SK-N-SH (cell line): ENCODE measurements around the gene CENPN. TPM values are rescaled to one million over a fixed set of nuclear protein-coding genes. Genes with fewer than 3 reads are reported as not detected.

Experiments used
- CTCF ChIA-PET: fragments of 300-600, 350-600 bp; formaldehyde crosslinking; extraction: SDS; loops from one replicate; lab custom pipeline; 2021; lab: Yijun Ruan, JAX
- POLR2A ChIA-PET: fragments of 350-600 bp; sonication (Branson Sonifier 250); formaldehyde crosslinking; extraction: SDS; loops from one replicate; lab custom pipeline; 2020; ENCODE audit warnings: antibody characterized with exemption, inconsistent platforms; lab: Yijun Ruan, JAX
- DNase-seq: peaks from one replicate; pipeline ENCODE4 v3.0.0; 2012
- H2AFZ ChIP-seq: fragments of 200-600 bp; sonication (generic); 2 replicates; pipeline ENCODE4 v1.8.1; 2016; ENCODE audit warnings: antibody characterized with exemption, mild to moderate bottlenecking, low read depth
- H3F3A ChIP-seq: fragments of 200-600 bp; sonication (generic); replicated peaks from 2 replicates; pipeline ENCODE3; 2016; ENCODE audit warnings: antibody characterized with exemption, mild to moderate bottlenecking; ENCODE audit not compliant: insufficient read depth
- H3K27ac ChIP-seq, 2 experiments: fragments of 200-500 bp in 1 of 2; fragments of 200-600 bp in 1 of 2; sonication (Bioruptor generic) in 1 of 2; sonication (generic), shearing (Covaris generic) in 1 of 2; 2 replicates each; pipeline versions ENCODE4 v1.5.1 to v1.6.1; 2014 to 2016; ENCODE audit warnings: low read depth in 2 of 2, inconsistent platforms in 1 of 2, low read length in 1 of 2, mild to moderate bottlenecking in 1 of 2, mixed read lengths in 1 of 2
- H3K27me3 ChIP-seq: fragments of 200-600 bp; sonication (generic), shearing (Covaris generic); 2 replicates; pipeline ENCODE4 v1.6.1; 2016; ENCODE audit warnings: mixed run types; ENCODE audit not compliant: insufficient read depth
- H3K36me3 ChIP-seq, 2 experiments: fragments of 200-500 bp in 1 of 2; fragments of 200-600 bp in 1 of 2; sonication (Bioruptor generic) in 1 of 2; sonication (generic) in 1 of 2; replicated peaks in 1 of 2; 2 replicates each; pipeline versions ENCODE3 to v1.5.1; 2014 to 2016; ENCODE audit warnings: low read length in 1 of 2, mild to moderate bottlenecking in 1 of 2; ENCODE audit not compliant: insufficient read depth in 2 of 2, control insufficient read depth in 1 of 2
- H3K4me1 ChIP-seq, 2 experiments: fragments of 200-500 bp in 1 of 2; fragments of 200-600 bp in 1 of 2; sonication (Bioruptor generic) in 1 of 2; sonication (generic), shearing (Covaris generic) in 1 of 2; 2 replicates each; pipeline versions ENCODE4 v1.5.1 to v1.6.1; 2014 to 2016; ENCODE audit warnings: low read depth in 1 of 2, low read length in 1 of 2, mixed run types in 1 of 2; ENCODE audit not compliant: insufficient read depth in 2 of 2, control insufficient read depth in 1 of 2
- H3K4me2 ChIP-seq: fragments of 200-600 bp; sonication (generic), shearing (Covaris generic); 2 replicates; pipeline ENCODE4 v1.6.1; 2017; ENCODE audit warnings: mixed run types
- H3K4me3 ChIP-seq, 2 experiments: fragments of 200-500 bp in 1 of 2; fragments of 200-600 bp in 1 of 2; sonication (Bioruptor generic) in 1 of 2; sonication (generic), shearing (Covaris generic) in 1 of 2; 2 replicates each; pipeline versions ENCODE4 v1.5.1 to v1.8.1; 2014 to 2016; ENCODE audit warnings: low read depth in 2 of 2, inconsistent platforms in 1 of 2, low read length in 1 of 2, mild to moderate bottlenecking in 1 of 2, mixed read lengths in 1 of 2, moderate library complexity in 1 of 2
- H3K79me2 ChIP-seq: fragments of 200-600 bp; sonication (generic); 2 replicates; pipeline ENCODE4 v1.8.1; 2017; ENCODE audit warnings: mild to moderate bottlenecking; ENCODE audit not compliant: insufficient read depth
- H3K9ac ChIP-seq: fragments of 200-600 bp; sonication (generic); 2 replicates; pipeline ENCODE4 v1.6.1; 2017; ENCODE audit warnings: mixed run types
- H3K9me2 ChIP-seq: fragments of 200-600 bp; sonication (generic); 2 replicates; pipeline ENCODE4 v1.6.1; 2017; ENCODE audit warnings: mixed run types
- H3K9me3 ChIP-seq: fragments of 200-600 bp; sonication (generic); 2 replicates; pipeline ENCODE4 v1.6.1; 2017; ENCODE audit warnings: mixed run types, mild to moderate bottlenecking, moderate library complexity
- H4K20me1 ChIP-seq: fragments of 200-600 bp; sonication (generic); 2 replicates; pipeline ENCODE4 v1.6.1; 2017; ENCODE audit warnings: mild to moderate bottlenecking, mixed run types; ENCODE audit not compliant: insufficient read depth
- CHD2 ChIP-seq: fragments of 150-350 bp; IDR thresholded peaks from 2 replicates; pipeline ENCODE4 v1.6.1; 2018; ENCODE audit warnings: low read length; ENCODE audit not compliant: partially characterized antibody
- EZH2phosphoT487 ChIP-seq: fragments of 200-600 bp; sonication (generic); IDR thresholded peaks from 2 replicates; pipeline ENCODE4 v1.6.1; 2017; ENCODE audit warnings: low read depth, mixed run types, mild to moderate bottlenecking, antibody characterized with exemption, moderate library complexity, borderline replicate concordance
- FOSL2 ChIP-seq: IDR thresholded peaks from 2 replicates; pipeline ENCODE4 v1.4.0; 2012; ENCODE audit warnings: low read depth, mild to moderate bottlenecking, moderate library complexity, borderline replicate concordance
- FOXM1 ChIP-seq: IDR thresholded peaks from 2 replicates; pipeline ENCODE4 v1.4.0; 2012; ENCODE audit warnings: low read depth, mild to moderate bottlenecking
- GABPA ChIP-seq: IDR thresholded peaks from 2 replicates; pipeline ENCODE4 v1.4.0; 2012; ENCODE audit warnings: low read depth, mild to moderate bottlenecking
- GATA2 ChIP-seq: sonication (generic); formaldehyde crosslinking; IDR thresholded peaks from 2 replicates; pipeline ENCODE4 v1.5.0; 2020; ENCODE audit warnings: mild to moderate bottlenecking, missing genetic modification reagents
- MEF2A ChIP-seq: IDR thresholded peaks from 2 replicates; pipeline ENCODE4 v1.4.0; 2012; ENCODE audit warnings: low read depth, borderline replicate concordance
- MXI1 ChIP-seq: IDR thresholded peaks from 2 replicates; pipeline ENCODE4 v1.6.1; 2012; ENCODE audit warnings: mild to moderate bottlenecking, low read depth, low read length, improper control_type of control experiment
- NFIC ChIP-seq: IDR thresholded peaks from 2 replicates; pipeline ENCODE4 v1.4.0; 2012; ENCODE audit warnings: borderline replicate concordance
- NRF1 ChIP-seq: IDR thresholded peaks from 2 replicates; pipeline ENCODE4 v1.6.1; 2012; ENCODE audit warnings: low read depth, mild to moderate bottlenecking, low read length
- RFX5 ChIP-seq: IDR thresholded peaks from 2 replicates; pipeline ENCODE4 v1.6.1; 2012; ENCODE audit warnings: mild to moderate bottlenecking, improper control_type of control experiment, low read length
- RXRA ChIP-seq: IDR thresholded peaks from 2 replicates; pipeline ENCODE4 v1.4.0; 2012; ENCODE audit warnings: low read depth, mild to moderate bottlenecking, borderline replicate concordance
- TAF1 ChIP-seq: IDR thresholded peaks from 2 replicates; pipeline ENCODE4 v1.6.1; 2012; ENCODE audit warnings: low read depth, mild to moderate bottlenecking, low read length, moderate library complexity, borderline replicate concordance
- TCF12 ChIP-seq: IDR thresholded peaks from 2 replicates; pipeline ENCODE4 v1.4.0; 2012
- TEAD4 ChIP-seq: IDR thresholded peaks from 2 replicates; pipeline ENCODE4 v1.4.0; 2012; ENCODE audit warnings: mild to moderate bottlenecking, borderline replicate concordance; ENCODE audit not compliant: insufficient read depth
- WGBS: methylation state at CpG from one replicate; pipeline ENCODE4 v1.1.6; 2017; ENCODE audit warnings: low lambda C conversion rate; 5-methylcytosine and 5-hydroxymethylcytosine counted together
- polyA plus RNA-seq, 3 experiments: library from polyadenylated mRNA; depleted of rRNA; stranded (reverse); fragments of >200 nt; gene quantifications; 2 replicates each; pipeline ENCODE4 v1.2.3, GENCODE V29; 2012
- TF ChIP-seq, protein P1 (sequence below): IDR thresholded peaks from 2 replicates; pipeline ENCODE4 v1.4.0; 2012; ENCODE audit warnings: low read depth
- TF ChIP-seq, protein P2 (sequence below): fragments of 150-350 bp; IDR thresholded peaks from 2 replicates; pipeline ENCODE4 v1.6.1; 2016; ENCODE audit warnings: mild to moderate bottlenecking, low read depth, low read length
- TF ChIP-seq, protein P3 (sequence below): IDR thresholded peaks from 2 replicates; pipeline ENCODE4 v1.4.0; 2012; ENCODE audit warnings: low read depth, borderline replicate concordance
- TF ChIP-seq, protein P4 (sequence below): fragments of 200-600 bp; sonication (generic); IDR thresholded peaks from 2 replicates; pipeline ENCODE4 v1.6.1; 2017; ENCODE audit warnings: antibody characterized with exemption, mild to moderate bottlenecking, moderate library complexity

Gene CENPN
- polyA plus RNA-seq, 1 of the 3 experiments (the other 2 are of a cell fraction), result 35.3 TPM

DNA sequence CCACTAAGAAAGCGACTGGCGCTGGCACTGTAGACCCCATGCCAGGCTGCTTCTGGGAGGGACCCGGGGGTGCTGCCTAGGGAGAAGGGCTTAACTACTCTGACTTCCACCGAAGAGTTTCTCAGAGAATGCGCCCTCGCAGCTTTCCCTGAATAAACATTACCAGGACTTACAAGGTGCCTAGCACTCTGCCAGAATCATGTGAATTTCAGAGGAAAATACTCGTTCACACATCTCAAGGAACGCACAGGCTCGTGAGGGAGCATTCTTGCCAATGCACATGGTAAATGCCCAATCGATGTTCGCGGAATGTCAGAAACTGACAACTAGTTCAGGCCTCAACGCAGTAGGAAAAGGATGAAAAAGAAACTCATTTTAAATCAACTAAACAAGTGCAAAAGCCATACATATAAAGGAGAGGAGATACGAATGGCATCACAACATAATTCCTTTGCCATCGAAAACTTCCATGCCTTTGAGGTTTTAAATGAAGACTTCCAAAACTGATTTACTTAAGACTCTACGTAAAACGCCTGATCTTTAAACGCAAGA lies 1.3 kb upstream of the CENPN start:
- POLR2A ChIA-PET, result no interaction called here
- Histone ChIP-seq H3K27ac (peak overlapping the region in 1 of 2 experiments; percentile 95; a peak in 3 of 4 replicates), H3K9me2 (no peaks in the 10 kb centered on the region), H3K36me3 (peaks cover 0 to 3% of the 10 kb centered on the region in 2 experiments), H3K27me3 (no peaks in the 10 kb centered on the region), H3K79me2 (peaks cover 93% of the 10 kb centered on the region), H3K9me3 (no peaks in the 10 kb centered on the region), H2AFZ (peak overlapping the region; percentile 88), H3K9ac (peak overlapping the region; percentile 96), H4K20me1 (peaks cover 31% of the 10 kb centered on the region; the same call in 1 of the 2 replicates), H3K4me3 (peak overlapping the region; percentile 94 to 97), H3K4me1 (peaks cover 0 to 15% of the 10 kb centered on the region in 2 experiments; a peak in 2 of 4 replicates), H3K4me2 (peak overlapping the region; percentile 86), H3F3A (peaks cover 6% of the 10 kb centered on the region)
- no peak for DNase-seq
- CTCF ChIA-PET, result interaction anchor here (1.8 to 3.9 kb wide), 6 partner anchors 12 to 732 kb away, joined by 6 to 46 read pairs (median 17); partner anchors contain the start of gene ATMIN
- 27% methylated on average over 18 of the region's 18 CpGs for WGBS
- TF ChIP-seq GABPA (no peak), TCF12 (no peak), TAF1 (no peak), CHD2 (no peak), FOSL2 (no peak), GATA2 (CRISPR knock-in tag) (no peak)
- TF ChIP-seq, protein P1, sequence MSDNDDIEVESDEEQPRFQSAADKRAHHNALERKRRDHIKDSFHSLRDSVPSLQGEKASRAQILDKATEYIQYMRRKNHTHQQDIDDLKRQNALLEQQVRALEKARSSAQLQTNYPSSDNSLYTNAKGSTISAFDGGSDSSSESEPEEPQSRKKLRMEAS, result peak; percentile 10; the same call in 1 of the 2 replicates
- TF ChIP-seq, protein P2, sequence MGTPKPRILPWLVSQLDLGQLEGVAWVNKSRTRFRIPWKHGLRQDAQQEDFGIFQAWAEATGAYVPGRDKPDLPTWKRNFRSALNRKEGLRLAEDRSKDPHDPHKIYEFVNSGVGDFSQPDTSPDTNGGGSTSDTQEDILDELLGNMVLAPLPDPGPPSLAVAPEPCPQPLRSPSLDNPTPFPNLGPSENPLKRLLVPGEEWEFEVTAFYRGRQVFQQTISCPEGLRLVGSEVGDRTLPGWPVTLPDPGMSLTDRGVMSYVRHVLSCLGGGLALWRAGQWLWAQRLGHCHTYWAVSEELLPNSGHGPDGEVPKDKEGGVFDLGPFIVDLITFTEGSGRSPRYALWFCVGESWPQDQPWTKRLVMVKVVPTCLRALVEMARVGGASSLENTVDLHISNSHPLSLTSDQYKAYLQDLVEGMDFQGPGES, result no peak
- TF ChIP-seq, protein P3, sequence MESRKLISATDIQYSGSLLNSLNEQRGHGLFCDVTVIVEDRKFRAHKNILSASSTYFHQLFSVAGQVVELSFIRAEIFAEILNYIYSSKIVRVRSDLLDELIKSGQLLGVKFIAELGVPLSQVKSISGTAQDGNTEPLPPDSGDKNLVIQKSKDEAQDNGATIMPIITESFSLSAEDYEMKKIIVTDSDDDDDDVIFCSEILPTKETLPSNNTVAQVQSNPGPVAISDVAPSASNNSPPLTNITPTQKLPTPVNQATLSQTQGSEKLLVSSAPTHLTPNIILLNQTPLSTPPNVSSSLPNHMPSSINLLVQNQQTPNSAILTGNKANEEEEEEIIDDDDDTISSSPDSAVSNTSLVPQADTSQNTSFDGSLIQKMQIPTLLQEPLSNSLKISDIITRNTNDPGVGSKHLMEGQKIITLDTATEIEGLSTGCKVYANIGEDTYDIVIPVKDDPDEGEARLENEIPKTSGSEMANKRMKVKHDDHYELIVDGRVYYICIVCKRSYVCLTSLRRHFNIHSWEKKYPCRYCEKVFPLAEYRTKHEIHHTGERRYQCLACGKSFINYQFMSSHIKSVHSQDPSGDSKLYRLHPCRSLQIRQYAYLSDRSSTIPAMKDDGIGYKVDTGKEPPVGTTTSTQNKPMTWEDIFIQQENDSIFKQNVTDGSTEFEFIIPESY, result no peak

DNA sequence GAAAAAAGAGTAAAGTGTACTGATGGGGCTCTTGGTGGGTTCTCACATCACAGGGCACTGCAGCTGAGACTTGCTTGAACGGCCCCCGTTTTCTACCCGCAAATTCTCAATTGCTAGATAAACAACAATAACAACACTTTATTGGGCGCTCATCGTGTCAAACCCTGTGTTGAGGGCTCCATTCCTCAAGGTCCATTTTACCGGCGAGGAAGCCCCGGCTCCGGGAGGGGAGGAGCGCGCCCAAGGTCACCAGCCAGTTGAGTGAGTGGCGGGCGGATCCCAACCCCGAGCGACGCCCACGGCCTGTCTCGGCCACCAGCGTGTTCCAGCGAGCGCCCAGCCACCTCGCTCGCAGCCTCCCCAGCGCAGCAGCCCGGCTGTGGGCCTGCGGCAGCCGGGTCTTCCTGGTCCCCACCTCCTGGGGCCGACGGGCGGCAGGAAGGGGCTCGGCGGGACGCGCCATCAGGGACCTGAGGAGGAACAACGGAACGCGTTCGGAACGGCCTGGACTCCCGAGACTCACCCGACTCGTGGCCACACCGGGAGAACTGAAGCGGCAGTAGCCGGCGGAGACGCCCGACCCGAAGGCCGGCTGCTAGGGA lies 702 bp upstream of the CENPN start:
- H3F3A ChIP-seq, result peaks cover 6% of the 10 kb centered on the region
- H3K4me2 ChIP-seq, result peak overlapping the region; percentile 86
- no peaks in the 10 kb centered on the region for H3K9me2 ChIP-seq
- peak overlapping the region; percentile 96 for H3K9ac ChIP-seq
- peak overlapping the region; percentile 94 to 97 for H3K4me3 ChIP-seq
- peaks cover 27% of the 10 kb centered on the region; the same call in 1 of the 2 replicates for H4K20me1 ChIP-seq
- H3K36me3 ChIP-seq, result no peaks in the 10 kb centered on the region
- ChIA-PET CTCF (interaction anchor here (0.9 to 3.9 kb wide), 6 partner anchors 13 to 732 kb away, joined by 3 to 46 read pairs (median 10); partner anchors contain the start of gene ATMIN), POLR2A (interaction anchor here (0.6 to 1.2 kb wide), 3 partner anchors 29 to 1163 kb away, joined by 3 to 5 read pairs (median 3); partner anchors contain the start of gene ATMIN)
- peak overlapping the region; percentile 95 to 99 for H3K27ac ChIP-seq
- H3K9me3 ChIP-seq, result no peaks in the 10 kb centered on the region
- H2AFZ ChIP-seq, result peak overlapping the region; percentile 88
- peak; percentile 67 for DNase-seq
- peaks cover 0 to 15% of the 10 kb centered on the region in 2 experiments; a peak in 2 of 4 replicates for H3K4me1 ChIP-seq
- under 1% methylated on average over 23 of the region's 50 CpGs for WGBS
- H3K79me2 ChIP-seq, result peaks cover 93% of the 10 kb centered on the region
- no peaks in the 10 kb centered on the region for H3K27me3 ChIP-seq
- no peak for TF ChIP-seq FOXM1
- no peak for TF ChIP-seq EZH2phosphoT487
- TF ChIP-seq, protein P4, sequence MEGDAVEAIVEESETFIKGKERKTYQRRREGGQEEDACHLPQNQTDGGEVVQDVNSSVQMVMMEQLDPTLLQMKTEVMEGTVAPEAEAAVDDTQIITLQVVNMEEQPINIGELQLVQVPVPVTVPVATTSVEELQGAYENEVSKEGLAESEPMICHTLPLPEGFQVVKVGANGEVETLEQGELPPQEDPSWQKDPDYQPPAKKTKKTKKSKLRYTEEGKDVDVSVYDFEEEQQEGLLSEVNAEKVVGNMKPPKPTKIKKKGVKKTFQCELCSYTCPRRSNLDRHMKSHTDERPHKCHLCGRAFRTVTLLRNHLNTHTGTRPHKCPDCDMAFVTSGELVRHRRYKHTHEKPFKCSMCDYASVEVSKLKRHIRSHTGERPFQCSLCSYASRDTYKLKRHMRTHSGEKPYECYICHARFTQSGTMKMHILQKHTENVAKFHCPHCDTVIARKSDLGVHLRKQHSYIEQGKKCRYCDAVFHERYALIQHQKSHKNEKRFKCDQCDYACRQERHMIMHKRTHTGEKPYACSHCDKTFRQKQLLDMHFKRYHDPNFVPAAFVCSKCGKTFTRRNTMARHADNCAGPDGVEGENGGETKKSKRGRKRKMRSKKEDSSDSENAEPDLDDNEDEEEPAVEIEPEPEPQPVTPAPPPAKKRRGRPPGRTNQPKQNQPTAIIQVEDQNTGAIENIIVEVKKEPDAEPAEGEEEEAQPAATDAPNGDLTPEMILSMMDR, result no peak
- peak; percentile 40; the same call in 1 of the 2 replicates for TF ChIP-seq MXI1
- TF ChIP-seq, protein P3, result no peak
- TF ChIP-seq NFIC, result no peak
- TF ChIP-seq RFX5, result no peak
- no peak for TF ChIP-seq NRF1
- TF ChIP-seq GATA2 (CRISPR knock-in tag), result no peak
- no peak for TF ChIP-seq RXRA
- TF ChIP-seq MEF2A, result no peak
- TF ChIP-seq TEAD4, result no peak
